Omental fat pad (tissue), 4 donors: ENCODE measurements around the gene IFFO2. TPM values are rescaled to one million over a fixed set of nuclear protein-coding genes. Genes with fewer than 3 reads are reported as not detected.
A peak's percentile ranks its signal among the peaks of the same experiment; 100 is the strongest.

ENCODE experiments used
- ATAC-seq: fragments of 150-250 bp; one replicate; pipeline ENCODE4 v1.9.1; 2016; ENCODE audit warnings: mild to moderate bottlenecking, moderate library complexity; ENCODE audit not compliant: low FRiP score
- DNase-seq: peaks from one replicate; pipeline ENCODE4 v3.0.0-alpha.2; 2019; ENCODE audit warnings: low spot score
- total RNA-seq, 4 donors: library from RNA; depleted of rRNA; stranded (reverse); fragments of >200 nt; gene quantifications; one replicate each; pipeline ENCODE4 v1.1.0, GENCODE V29; 2016
- TF ChIP-seq, protein P1 (sequence below), 3 donors: fragments of 450-650 bp; IDR thresholded peaks; one replicate each; pipeline ENCODE4 v1.5.1; 2016 to 2017; ENCODE audit warnings: antibody characterized with exemption in 3 of 3, mild to moderate bottlenecking in 3 of 3, moderate library complexity in 2 of 3

The IFFO2 gene
- total RNA-seq, 4 donors from 2014 or later = 2.3 to 12.9 (median 7.7) TPM

DNA sequence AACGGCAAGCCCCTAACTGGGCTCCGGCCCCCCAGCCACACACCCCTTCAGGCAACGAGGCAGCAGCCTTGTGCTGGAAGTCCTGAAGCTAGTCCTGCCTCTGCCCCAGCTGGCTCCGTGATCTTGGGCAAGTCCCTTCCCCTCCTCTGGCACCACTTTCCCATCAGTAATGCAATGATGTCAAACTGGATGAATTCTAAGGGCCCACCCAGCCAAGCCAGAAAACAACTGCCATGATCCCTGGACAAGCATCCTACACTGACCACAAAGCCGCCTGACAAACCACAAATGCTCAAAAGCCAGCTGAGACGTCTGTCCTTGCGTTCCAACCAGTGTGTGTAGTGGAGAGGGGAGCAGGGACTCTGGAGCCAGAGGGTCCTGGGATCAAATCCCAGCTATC is 26.8 kb downstream of the IFFO2 start:
- ATAC-seq (no peak), DNase-seq (no peak)
- TF ChIP-seq, protein P1, sequence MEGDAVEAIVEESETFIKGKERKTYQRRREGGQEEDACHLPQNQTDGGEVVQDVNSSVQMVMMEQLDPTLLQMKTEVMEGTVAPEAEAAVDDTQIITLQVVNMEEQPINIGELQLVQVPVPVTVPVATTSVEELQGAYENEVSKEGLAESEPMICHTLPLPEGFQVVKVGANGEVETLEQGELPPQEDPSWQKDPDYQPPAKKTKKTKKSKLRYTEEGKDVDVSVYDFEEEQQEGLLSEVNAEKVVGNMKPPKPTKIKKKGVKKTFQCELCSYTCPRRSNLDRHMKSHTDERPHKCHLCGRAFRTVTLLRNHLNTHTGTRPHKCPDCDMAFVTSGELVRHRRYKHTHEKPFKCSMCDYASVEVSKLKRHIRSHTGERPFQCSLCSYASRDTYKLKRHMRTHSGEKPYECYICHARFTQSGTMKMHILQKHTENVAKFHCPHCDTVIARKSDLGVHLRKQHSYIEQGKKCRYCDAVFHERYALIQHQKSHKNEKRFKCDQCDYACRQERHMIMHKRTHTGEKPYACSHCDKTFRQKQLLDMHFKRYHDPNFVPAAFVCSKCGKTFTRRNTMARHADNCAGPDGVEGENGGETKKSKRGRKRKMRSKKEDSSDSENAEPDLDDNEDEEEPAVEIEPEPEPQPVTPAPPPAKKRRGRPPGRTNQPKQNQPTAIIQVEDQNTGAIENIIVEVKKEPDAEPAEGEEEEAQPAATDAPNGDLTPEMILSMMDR (IDR thresholded peaks at IDR 0.05) = no peak

DNA sequence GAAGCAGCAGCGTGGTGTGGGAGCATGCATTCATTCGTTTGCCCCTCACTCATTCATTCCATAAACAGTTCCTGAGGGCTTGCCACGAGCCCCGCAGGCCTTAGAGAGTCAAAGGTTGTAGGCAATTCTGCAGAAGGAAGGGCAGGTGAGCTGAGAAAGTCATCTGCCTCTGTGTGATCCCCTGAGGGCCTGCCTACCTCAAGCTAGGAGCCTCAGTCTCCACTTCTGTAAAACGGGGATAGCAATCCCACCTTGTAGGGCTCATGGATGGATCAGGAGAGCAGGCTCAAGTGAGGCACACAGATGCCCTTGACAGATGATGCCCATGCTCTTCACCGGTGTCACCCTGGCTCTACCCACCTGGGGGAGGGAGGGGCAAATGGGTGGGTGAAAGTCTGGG is 27.5 kb downstream of the IFFO2 start:
- DNase-seq (no peak), ATAC-seq (no peak)
- TF ChIP-seq, protein P1 (IDR thresholded peaks at IDR 0.05) = no peak

DNA sequence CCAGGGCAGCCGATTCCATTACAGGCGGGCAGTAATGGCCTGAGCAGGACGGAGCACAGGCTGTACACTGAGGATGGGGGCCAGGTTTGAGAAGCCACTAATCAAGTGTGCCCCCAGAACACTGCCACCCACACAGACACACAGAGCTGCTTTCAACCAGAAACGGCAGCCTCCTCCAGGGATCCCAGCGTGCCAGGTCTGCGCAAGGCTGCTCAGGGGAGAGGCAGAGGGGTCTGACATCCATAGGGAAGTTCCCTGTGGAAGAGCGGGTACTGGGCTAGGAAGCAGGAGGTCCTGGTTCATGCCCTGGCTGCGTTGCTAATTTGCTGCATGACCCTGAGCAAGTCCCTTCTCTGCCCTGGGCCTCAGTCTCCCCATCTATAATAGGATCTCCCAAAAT is 28.1 kb downstream of the IFFO2 start:
- ATAC-seq (no peak), DNase-seq (no peak)
- TF ChIP-seq, protein P1 (IDR thresholded peaks at IDR 0.05) = no peak

DNA sequence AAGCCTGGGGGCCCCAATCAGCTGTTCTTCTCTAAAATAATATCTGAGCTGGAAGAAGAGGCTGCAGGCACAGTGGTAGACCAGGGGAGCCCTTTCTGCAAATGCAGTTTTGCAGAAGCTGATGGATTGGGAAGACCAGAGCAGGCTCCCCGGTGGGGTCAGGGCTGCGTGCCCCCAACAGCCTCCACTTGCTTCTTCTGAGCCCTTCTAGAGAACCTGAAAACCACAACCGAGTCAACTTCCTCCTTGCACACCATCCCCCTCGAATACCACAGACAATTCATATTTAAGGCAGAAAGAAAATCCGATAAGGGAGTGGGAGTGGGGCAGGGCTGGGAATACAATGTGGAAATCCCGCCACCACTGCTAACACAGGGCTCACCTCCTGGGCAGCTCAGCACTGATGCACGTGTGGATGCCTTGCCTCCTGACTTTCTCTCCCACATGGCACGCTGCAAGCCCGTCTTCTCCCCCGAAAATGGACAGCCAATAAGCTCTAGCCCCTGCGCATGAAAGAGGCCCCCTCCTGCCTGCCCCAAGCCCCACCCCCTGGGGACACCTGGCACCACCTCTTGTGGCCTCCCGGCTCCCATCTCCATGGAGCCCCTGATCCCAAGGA is 28.7 kb downstream of the IFFO2 start:
- ATAC-seq (no peak), DNase-seq (no peak)
- TF ChIP-seq, protein P1 (IDR thresholded peaks at IDR 0.05) = no peak

DNA sequence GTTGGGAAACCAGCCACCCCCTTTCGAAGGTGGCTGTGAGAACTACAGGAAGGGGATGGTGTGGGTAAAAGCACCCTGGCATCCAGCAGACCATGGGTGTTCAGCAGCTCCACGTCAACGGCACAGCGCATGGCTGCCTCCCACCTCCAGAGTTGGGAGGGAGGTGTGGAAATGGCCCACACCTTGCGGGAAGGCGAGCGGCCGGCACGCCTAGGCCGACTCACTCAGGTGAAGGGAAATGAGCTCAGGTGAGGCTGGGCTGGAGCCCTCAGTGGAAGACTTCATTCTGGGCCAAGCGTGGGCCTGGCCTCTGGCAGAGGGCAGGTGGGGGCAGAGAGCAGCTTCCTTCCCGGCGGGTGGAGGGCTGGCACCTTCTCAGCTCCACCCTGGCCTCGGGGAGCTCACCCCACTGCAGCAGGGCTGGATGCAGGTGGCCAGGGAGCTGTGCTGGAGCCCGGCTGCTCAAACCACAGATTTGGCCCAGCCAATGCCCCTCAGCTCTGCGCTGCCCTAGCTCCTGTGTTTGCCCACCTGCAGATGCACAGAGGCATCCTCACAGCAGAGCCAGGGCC is 29.3 kb downstream of the IFFO2 start:
- DNase-seq (no peak), ATAC-seq (no peak)
- TF ChIP-seq, protein P1 (IDR thresholded peaks at IDR 0.05) = no peak

DNA sequence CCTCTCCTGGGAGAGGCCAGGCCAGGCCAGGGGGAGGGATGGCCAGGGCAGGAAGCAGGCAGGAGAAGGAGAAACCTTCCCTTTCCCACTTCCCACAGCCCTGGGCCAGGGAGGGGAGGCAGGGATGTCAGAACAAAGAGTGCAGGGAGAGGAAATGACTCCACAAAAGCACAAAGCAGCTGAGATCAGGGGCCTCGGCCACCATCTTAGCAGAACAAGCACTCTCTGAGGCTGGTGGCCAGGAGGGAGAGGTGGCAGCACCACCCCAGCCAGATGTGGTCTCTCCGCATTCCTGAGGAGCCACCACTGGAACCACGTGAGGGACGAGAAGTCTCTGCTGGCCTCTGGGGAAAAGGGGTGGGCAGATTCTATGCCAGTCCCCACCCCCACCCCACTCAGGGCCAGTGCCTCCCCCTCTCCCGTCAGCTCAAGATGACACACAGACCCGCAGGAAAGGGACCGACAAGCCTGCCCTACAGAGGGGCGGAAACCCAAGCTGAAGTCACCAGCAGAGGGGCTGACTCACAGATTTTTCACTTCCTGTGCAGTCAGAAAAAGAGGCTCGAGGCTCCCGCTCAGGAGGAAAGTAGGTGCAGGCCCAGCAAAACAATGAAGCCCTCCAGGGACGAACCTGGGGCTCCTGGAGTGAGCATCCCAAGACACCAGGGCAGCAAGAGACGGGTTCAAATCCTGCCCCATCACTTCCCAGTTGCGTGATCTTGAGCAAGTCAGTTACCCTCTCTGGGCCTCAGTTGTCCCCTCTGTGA is 30.0 kb downstream of the IFFO2 start:
- DNase-seq (peak; percentile 39), ATAC-seq (peak; percentile 41)

More for the DNA sequence above, 30.0 kb downstream of the IFFO2 start:
- TF ChIP-seq, protein P1 (IDR thresholded peaks at IDR 0.05) = no peak
